Measurements from ENCODE around the gene FHIT. TPM values are rescaled to one million over a fixed set of nuclear protein-coding genes. Genes with fewer than 3 reads are reported as not detected.

Gene FHIT
- total RNA-seq, 1 donor from 2014 or later: 5.7 TPM

- Mint-ChIP-seq H3K9me3 (peaks cover 2% of the 10 kb centered on the region), H3K27me3 (ENCODE audit: insufficient read depth, low read depth) (peaks cover 2% of the 10 kb centered on the region), H3K36me3 (no peaks in the 10 kb centered on the region), H3K27ac (no peak overlapping the region), H3K4me3 (no peak overlapping the region), H3K4me1 (peaks cover 10% of the 10 kb centered on the region)
- Histone ChIP-seq H3K79me2 (ENCODE audit: low read depth) (no peaks in the 10 kb centered on the region), H3K4me2 (no peak overlapping the region), H3K9ac (no peak overlapping the region), H3K4me1 (peaks cover 7% of the 10 kb centered on the region), H3F3A (ENCODE audit: low read depth) (no peaks in the 10 kb centered on the region), H3K4me3 (no peak overlapping the region), H4K20me1 (ENCODE audit: low read depth) (no peaks in the 10 kb centered on the region), H3K36me3 (no peaks in the 10 kb centered on the region), H3K27ac (no peak overlapping the region), H2AFZ (replicated peaks) (no peak overlapping the region), H3K27me3 (no peaks in the 10 kb centered on the region), H3K9me3 (ENCODE audit: low read depth) (no peaks in the 10 kb centered on the region)
- DNase-seq (ENCODE audit: low spot score): no peak
- TF ChIP-seq EZH2phosphoT487 (IDR thresholded peaks at IDR 0.05) (no peak), EZH2 (IDR thresholded peaks at IDR 0.05) (no peak), CTCF (IDR thresholded peaks at IDR 0.05) (no peak)
These were observed 96.6 kb downstream of the FHIT start for GRCh38 chr3:61154457-61155198.

GRCh38 chr3:61152071-61152470, 99.2 kb downstream of the FHIT start:
- no peak for DNase-seq (ENCODE audit: low spot score)
- H3K4me3 Mint-ChIP-seq: no peak overlapping the region
- TF ChIP-seq EZH2 (IDR thresholded peaks at IDR 0.05) (no peak), CTCF (IDR thresholded peaks at IDR 0.05) (no peak), EZH2phosphoT487 (IDR thresholded peaks at IDR 0.05) (no peak)
- H3K4me1 ChIP-seq: peaks cover 7% of the 10 kb centered on the region
- no peak overlapping the region for H2AFZ ChIP-seq (replicated peaks)
- no peaks in the 10 kb centered on the region for H3K27me3 ChIP-seq
- no peak overlapping the region for H3K27ac Mint-ChIP-seq
- H3K79me2 ChIP-seq (ENCODE audit: low read depth): no peaks in the 10 kb centered on the region
- no peaks in the 10 kb centered on the region for H3K27me3 Mint-ChIP-seq (ENCODE audit: insufficient read depth, low read depth)
- H3K36me3 ChIP-seq: no peaks in the 10 kb centered on the region
- no peak overlapping the region for H3K9ac ChIP-seq
- H3K4me2 ChIP-seq: no peak overlapping the region
- no peaks in the 10 kb centered on the region for H3K9me3 ChIP-seq (ENCODE audit: low read depth)
- no peaks in the 10 kb centered on the region for H4K20me1 ChIP-seq (ENCODE audit: low read depth)
- no peaks in the 10 kb centered on the region for H3K36me3 Mint-ChIP-seq
- no peak overlapping the region for H3K27ac ChIP-seq
- no peaks in the 10 kb centered on the region for H3F3A ChIP-seq (ENCODE audit: low read depth)
- H3K4me3 ChIP-seq: no peak overlapping the region
- H3K4me1 Mint-ChIP-seq: peaks cover 10% of the 10 kb centered on the region
- H3K9me3 Mint-ChIP-seq: peaks cover 2% of the 10 kb centered on the region

- peaks cover 5% of the 10 kb centered on the region for H3K36me3 Mint-ChIP-seq
- H3K4me3 Mint-ChIP-seq: no peak overlapping the region
- no peaks in the 10 kb centered on the region for H3K27me3 Mint-ChIP-seq (ENCODE audit: insufficient read depth, low read depth)
- H3K4me1 Mint-ChIP-seq: no peaks in the 10 kb centered on the region
- Histone ChIP-seq H3K4me2 (no peak overlapping the region), H3K27me3 (no peaks in the 10 kb centered on the region), H4K20me1 (ENCODE audit: low read depth) (no peaks in the 10 kb centered on the region), H3F3A (ENCODE audit: low read depth) (no peaks in the 10 kb centered on the region), H3K4me3 (no peak overlapping the region), H3K27ac (no peak overlapping the region), H3K79me2 (ENCODE audit: low read depth) (no peaks in the 10 kb centered on the region), H3K9me3 (ENCODE audit: low read depth) (no peaks in the 10 kb centered on the region), H3K36me3 (no peaks in the 10 kb centered on the region), H3K4me1 (peaks cover 7% of the 10 kb centered on the region), H3K9ac (no peak overlapping the region), H2AFZ (replicated peaks) (no peak overlapping the region)
- H3K9me3 Mint-ChIP-seq: peaks cover 8% of the 10 kb centered on the region
- TF ChIP-seq EZH2phosphoT487 (IDR thresholded peaks at IDR 0.05) (no peak), EZH2 (IDR thresholded peaks at IDR 0.05) (no peak), CTCF (IDR thresholded peaks at IDR 0.05) (no peak)
- H3K27ac Mint-ChIP-seq: no peak overlapping the region
- no peak for DNase-seq (ENCODE audit: low spot score)
These were observed 102.0 kb downstream of the FHIT start for GRCh38 chr3:61149236-61149635.

All from neural progenitor cell (in vitro differentiated cells).